ENCODE data around the gene EYA4. TPM values are rescaled to one million over a fixed set of nuclear protein-coding genes. Genes with fewer than 3 reads are reported as not detected.

The EYA4 gene
- polyA plus RNA-seq, 1 of the 3 experiments (the other 2 are of a cell fraction) = 0.08 TPM

DNA sequence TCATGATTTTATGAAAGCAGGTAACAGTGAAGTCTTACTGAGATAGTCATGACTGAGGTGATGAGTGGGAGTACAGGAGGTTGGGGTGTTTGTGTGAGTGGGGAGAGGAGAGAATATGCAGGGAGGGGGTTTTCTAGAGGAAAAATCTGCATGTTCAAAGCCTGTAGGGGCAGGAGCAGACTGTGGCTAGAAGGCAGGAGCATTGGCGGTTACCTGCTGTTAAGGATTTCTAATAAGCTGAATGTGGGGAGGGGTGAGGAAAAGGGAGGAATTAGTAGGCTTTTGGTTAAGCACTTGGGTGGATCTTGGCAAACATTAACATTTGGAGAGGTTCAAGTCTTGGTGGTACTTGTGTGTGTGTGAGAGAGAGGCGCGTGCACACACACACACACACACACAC, 70.8 kb downstream of the EYA4 start:
- Histone ChIP-seq H3K9me2 (no peaks in the 10 kb centered on the region), H4K20me1 (ENCODE audit: insufficient read depth) (no peaks in the 10 kb centered on the region), H3K9ac (no peak overlapping the region), H3K4me1 (ENCODE audit: control insufficient read depth in 1 of 2, insufficient read depth in 2 of 2, low read depth in 1 of 2, low read length in 1 of 2) (no peaks in the 10 kb centered on the region), H3F3A (replicated peaks; ENCODE audit: insufficient read depth) (no peaks in the 10 kb centered on the region), H3K27me3 (ENCODE audit: insufficient read depth) (no peaks in the 10 kb centered on the region), H2AFZ (ENCODE audit: low read depth) (no peak overlapping the region), H3K27ac (ENCODE audit: low read depth in 2 of 2, low read length in 1 of 2) (no peak overlapping the region), H3K9me3 (no peaks in the 10 kb centered on the region), H3K4me3 (ENCODE audit: low read depth in 2 of 2, low read length in 1 of 2) (no peak overlapping the region), H3K4me2 (no peak overlapping the region), H3K36me3 (replicated peaks in 1 of 2; ENCODE audit: control insufficient read depth in 1 of 2, insufficient read depth in 2 of 2, low read length in 1 of 2) (no peaks in the 10 kb centered on the region), H3K79me2 (ENCODE audit: insufficient read depth) (no peaks in the 10 kb centered on the region)
- TF ChIP-seq FOXJ3 (CRISPR knock-in tag; IDR thresholded peaks at IDR 0.05) (no peak), GATA2 (CRISPR knock-in tag; IDR thresholded peaks at IDR 0.05) (no peak), TCF12 (IDR thresholded peaks at IDR 0.05) (no peak)
- TF ChIP-seq, protein P1, sequence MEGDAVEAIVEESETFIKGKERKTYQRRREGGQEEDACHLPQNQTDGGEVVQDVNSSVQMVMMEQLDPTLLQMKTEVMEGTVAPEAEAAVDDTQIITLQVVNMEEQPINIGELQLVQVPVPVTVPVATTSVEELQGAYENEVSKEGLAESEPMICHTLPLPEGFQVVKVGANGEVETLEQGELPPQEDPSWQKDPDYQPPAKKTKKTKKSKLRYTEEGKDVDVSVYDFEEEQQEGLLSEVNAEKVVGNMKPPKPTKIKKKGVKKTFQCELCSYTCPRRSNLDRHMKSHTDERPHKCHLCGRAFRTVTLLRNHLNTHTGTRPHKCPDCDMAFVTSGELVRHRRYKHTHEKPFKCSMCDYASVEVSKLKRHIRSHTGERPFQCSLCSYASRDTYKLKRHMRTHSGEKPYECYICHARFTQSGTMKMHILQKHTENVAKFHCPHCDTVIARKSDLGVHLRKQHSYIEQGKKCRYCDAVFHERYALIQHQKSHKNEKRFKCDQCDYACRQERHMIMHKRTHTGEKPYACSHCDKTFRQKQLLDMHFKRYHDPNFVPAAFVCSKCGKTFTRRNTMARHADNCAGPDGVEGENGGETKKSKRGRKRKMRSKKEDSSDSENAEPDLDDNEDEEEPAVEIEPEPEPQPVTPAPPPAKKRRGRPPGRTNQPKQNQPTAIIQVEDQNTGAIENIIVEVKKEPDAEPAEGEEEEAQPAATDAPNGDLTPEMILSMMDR (IDR thresholded peaks at IDR 0.05) = no peak
- TF ChIP-seq, protein P2, sequence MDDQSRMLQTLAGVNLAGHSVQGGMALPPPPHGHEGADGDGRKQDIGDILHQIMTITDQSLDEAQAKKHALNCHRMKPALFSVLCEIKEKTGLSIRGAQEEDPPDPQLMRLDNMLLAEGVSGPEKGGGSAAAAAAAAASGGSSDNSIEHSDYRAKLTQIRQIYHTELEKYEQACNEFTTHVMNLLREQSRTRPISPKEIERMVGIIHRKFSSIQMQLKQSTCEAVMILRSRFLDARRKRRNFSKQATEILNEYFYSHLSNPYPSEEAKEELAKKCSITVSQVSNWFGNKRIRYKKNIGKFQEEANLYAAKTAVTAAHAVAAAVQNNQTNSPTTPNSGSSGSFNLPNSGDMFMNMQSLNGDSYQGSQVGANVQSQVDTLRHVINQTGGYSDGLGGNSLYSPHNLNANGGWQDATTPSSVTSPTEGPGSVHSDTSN (IDR thresholded peaks at IDR 0.05) = no peak
- ChIA-PET POLR2A (no interaction called here), CTCF (interaction anchor here (1.3 kb wide), 1 partner anchor 21 kb away, joined by 3 read pairs; no protein-coding TSS in a partner anchor)
- no peak for DNase-seq
- 30% methylated on average over 3 of the region's 3 CpGs for WGBS (ENCODE audit: low lambda C conversion rate)

DNA sequence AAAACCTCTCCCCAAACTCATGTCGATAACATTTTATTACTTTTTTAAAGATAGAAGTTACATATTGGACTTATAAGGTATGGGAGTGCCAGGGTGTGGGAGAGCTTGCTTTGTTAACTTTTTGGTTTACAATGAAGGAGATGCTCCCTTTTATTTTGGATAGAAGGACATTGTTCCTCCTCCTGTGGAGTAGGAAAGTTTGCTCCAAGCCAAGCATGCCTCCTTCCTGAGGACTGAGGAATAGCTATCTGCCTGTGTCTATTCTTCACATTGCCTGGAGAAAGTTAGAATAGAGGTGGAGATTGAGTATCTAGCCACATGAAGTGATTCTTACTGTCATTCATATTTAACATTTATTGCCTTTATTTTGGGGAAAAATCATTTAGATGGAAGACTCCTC, 71.9 kb downstream of the EYA4 start:
- Histone ChIP-seq H3K27me3 (ENCODE audit: insufficient read depth) (no peaks in the 10 kb centered on the region), H2AFZ (ENCODE audit: low read depth) (no peak overlapping the region), H3K36me3 (replicated peaks in 1 of 2; ENCODE audit: control insufficient read depth in 1 of 2, insufficient read depth in 2 of 2, low read length in 1 of 2) (no peaks in the 10 kb centered on the region), H3K27ac (ENCODE audit: low read depth in 2 of 2, low read length in 1 of 2) (no peak overlapping the region), H3K4me1 (ENCODE audit: control insufficient read depth in 1 of 2, insufficient read depth in 2 of 2, low read depth in 1 of 2, low read length in 1 of 2) (no peaks in the 10 kb centered on the region), H3F3A (replicated peaks; ENCODE audit: insufficient read depth) (no peaks in the 10 kb centered on the region), H3K9ac (no peak overlapping the region), H3K79me2 (ENCODE audit: insufficient read depth) (no peaks in the 10 kb centered on the region), H3K4me2 (no peak overlapping the region), H4K20me1 (ENCODE audit: insufficient read depth) (no peaks in the 10 kb centered on the region), H3K9me3 (no peaks in the 10 kb centered on the region), H3K9me2 (no peaks in the 10 kb centered on the region), H3K4me3 (ENCODE audit: low read depth in 2 of 2, low read length in 1 of 2) (no peak overlapping the region)
- 15% methylated on average over 1 of the region's 1 CpG for WGBS (ENCODE audit: low lambda C conversion rate)
- ChIA-PET CTCF (interaction anchor here (1.3 kb wide), 1 partner anchor 22 kb away, joined by 3 read pairs; no protein-coding TSS in a partner anchor), POLR2A (no interaction called here)
- no peak for DNase-seq
- TF ChIP-seq TAF1 (IDR thresholded peaks at IDR 0.05; ENCODE audit: borderline replicate concordance, low read depth, low read length) = no peak
- TF ChIP-seq, protein P1 (IDR thresholded peaks at IDR 0.05) = no peak
- TF ChIP-seq ELF1 (IDR thresholded peaks at IDR 0.05) = no peak
- no peak for TF ChIP-seq GABPA (IDR thresholded peaks at IDR 0.05; ENCODE audit: low read depth)
- no peak for TF ChIP-seq MEF2A (IDR thresholded peaks at IDR 0.05; ENCODE audit: borderline replicate concordance, low read depth)
- TF ChIP-seq SMC3 (IDR thresholded peaks at IDR 0.05; ENCODE audit: low read depth, low read length) = no peak
- TF ChIP-seq, protein P3, sequence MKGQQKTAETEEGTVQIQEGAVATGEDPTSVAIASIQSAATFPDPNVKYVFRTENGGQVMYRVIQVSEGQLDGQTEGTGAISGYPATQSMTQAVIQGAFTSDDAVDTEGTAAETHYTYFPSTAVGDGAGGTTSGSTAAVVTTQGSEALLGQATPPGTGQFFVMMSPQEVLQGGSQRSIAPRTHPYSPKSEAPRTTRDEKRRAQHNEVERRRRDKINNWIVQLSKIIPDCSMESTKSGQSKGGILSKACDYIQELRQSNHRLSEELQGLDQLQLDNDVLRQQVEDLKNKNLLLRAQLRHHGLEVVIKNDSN (IDR thresholded peaks at IDR 0.05; ENCODE audit: borderline replicate concordance, low read depth) = no peak
- TF ChIP-seq, protein P4, sequence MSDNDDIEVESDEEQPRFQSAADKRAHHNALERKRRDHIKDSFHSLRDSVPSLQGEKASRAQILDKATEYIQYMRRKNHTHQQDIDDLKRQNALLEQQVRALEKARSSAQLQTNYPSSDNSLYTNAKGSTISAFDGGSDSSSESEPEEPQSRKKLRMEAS (IDR thresholded peaks at IDR 0.05; ENCODE audit: low read depth) = no peak
- TF ChIP-seq RAD21 (IDR thresholded peaks at IDR 0.05; ENCODE audit: low read length) = no peak
- TF ChIP-seq TCF12 (IDR thresholded peaks at IDR 0.05) = no peak
- TF ChIP-seq POLR2AphosphoS5 (IDR thresholded peaks at IDR 0.05; ENCODE audit: low read depth, low read length) = no peak
- no peak for TF ChIP-seq EP300 (IDR thresholded peaks at IDR 0.05; ENCODE audit: borderline replicate concordance in 1 of 2, low read depth in 1 of 2, low read length in 1 of 2)
- no peak for TF ChIP-seq NFIC (IDR thresholded peaks at IDR 0.05; ENCODE audit: borderline replicate concordance)
